Measurements from ENCODE around the gene ZDHHC18. TPM values are rescaled to one million over a fixed set of nuclear protein-coding genes. Genes with fewer than 3 reads are reported as not detected.

ZDHHC18 gene
- total RNA-seq, 1 experiment from 2014 or later: 33.1 TPM

GRCh38 chr1:26856604-26857469, 30.3 kb downstream of the ZDHHC18 start:
- Histone ChIP-seq H2AFZ (ENCODE audit: low read length) (no peak overlapping the region), H3K4me2 (ENCODE audit: insufficient read depth, insufficient read length, low read length) (no peak overlapping the region), H3K27me3 (ENCODE audit: insufficient read depth, low read length) (no peaks in the 10 kb centered on the region), H3K9me3 (ENCODE audit: control insufficient read depth, low read depth, low read length) (no peaks in the 10 kb centered on the region), H2AK5ac (ENCODE audit: insufficient read length, low read length) (no peak overlapping the region), H4K91ac (ENCODE audit: insufficient read length, low read depth, low read length) (no peak overlapping the region), H2BK5ac (ENCODE audit: insufficient read length, low read length) (no peak overlapping the region), H4K20me1 (ENCODE audit: control insufficient read depth, insufficient read depth, insufficient read length) (no peaks in the 10 kb centered on the region), H3K27ac (ENCODE audit: insufficient read length, low read depth, low read length) (no peak overlapping the region), H3K4me1 (ENCODE audit: insufficient read depth, low read length) (no peaks in the 10 kb centered on the region), H3T11ph (ENCODE audit: low read length) (no peak overlapping the region), H4K5ac (ENCODE audit: insufficient read length, low read depth, low read length) (no peak overlapping the region), H3K79me2 (ENCODE audit: insufficient read depth, low read length) (no peaks in the 10 kb centered on the region), H2BK15ac (ENCODE audit: low read depth, low read length) (no peak overlapping the region), H3K18ac (ENCODE audit: insufficient read length, low read depth, low read length) (no peak overlapping the region), H3K23ac (ENCODE audit: insufficient read length, low read depth, low read length) (no peak overlapping the region), H2BK120ac (ENCODE audit: low read depth, low read length, poor library complexity, severe bottlenecking) (no peak overlapping the region), H3K23me2 (ENCODE audit: insufficient read length, low read depth, low read length, poor library complexity, severe bottlenecking) (no peaks in the 10 kb centered on the region), H3K4ac (ENCODE audit: low read depth, low read length) (no peak overlapping the region), H3K79me1 (ENCODE audit: insufficient read depth, low read depth, low read length, poor library complexity, severe bottlenecking) (no peaks in the 10 kb centered on the region), H3K14ac (ENCODE audit: insufficient read depth, low read length) (no peak overlapping the region; the same call in 1 of the 2 replicates), H2BK12ac (ENCODE audit: insufficient read length, low read depth, low read length) (no peak overlapping the region), H3K9ac (ENCODE audit: extremely low read depth, insufficient read length, low read length) (no peak overlapping the region), H4K8ac (replicated peaks; ENCODE audit: insufficient read length, low read depth, low read length) (no peak overlapping the region), H2BK20ac (ENCODE audit: low read depth, low read length, poor library complexity, severe bottlenecking) (no peak overlapping the region), H3K56ac (ENCODE audit: insufficient read length, low read depth, low read length) (no peak overlapping the region)
- Mint-ChIP-seq H3K36me3 (ENCODE audit: insufficient read depth in 1 of 3, low read depth in 3 of 3) (peaks cover 13 to 30% (median 20%) of the 10 kb centered on the region in 3 experiments; a peak in 6 of 7 replicates), H3K4me1 (peaks cover 25 to 28% of the 10 kb centered on the region in 2 experiments), H3K9me3 (no peaks in the 10 kb centered on the region), H3K27ac (peak overlapping the region; percentile 59 to 83 (median 62); a peak in 5 of 7 replicates), H3K27me3 (ENCODE audit: low read depth) (no peaks in the 10 kb centered on the region), H3K4me3 (peak overlapping the region in 1 of 2 experiments; percentile 46; a peak in 2 of 5 replicates)
- no CpG with 5 or more reads among the region's 21 CpGs for WGBS (ENCODE audit: extremely low coverage, insufficient read length, low lambda C conversion rate)
- no peak for DNase-seq
- TF ChIP-seq CTCF (conservative IDR thresholded peaks at IDR 0.05): peak; percentile 31
